Mesothelial cell of epicardium (in vitro differentiated cells): ENCODE results near the gene RING1. TPM values are rescaled to one million over a fixed set of nuclear protein-coding genes. Genes with fewer than 3 reads are reported as not detected.

Source experiments
- DNase-seq, 2 experiments: peaks; one replicate each; pipeline ENCODE4 v3.0.0; 2021; ENCODE audit warnings: low spot score in 2 of 2; ENCODE audit not compliant: unreplicated experiment in 2 of 2
- H3K27ac Mint-ChIP-seq: 2 replicates; pipeline ENCODE4 v1.8.0; 2021; ENCODE audit warnings: mixed read lengths
- H3K27me3 Mint-ChIP-seq: 2 replicates; pipeline ENCODE4 v1.8.0; 2021; ENCODE audit warnings: low read depth, mixed read lengths
- H3K36me3 Mint-ChIP-seq: 2 replicates; pipeline ENCODE4 v1.8.0; 2021; ENCODE audit warnings: mixed read lengths
- H3K4me1 Mint-ChIP-seq: 2 replicates; pipeline ENCODE4 v1.8.0; 2021; ENCODE audit warnings: mixed read lengths
- H3K4me3 Mint-ChIP-seq: 2 replicates; pipeline ENCODE4 v1.8.0; 2021; ENCODE audit warnings: mild to moderate bottlenecking, moderate library complexity, mixed read lengths
- H3K9me3 Mint-ChIP-seq: 2 replicates; pipeline ENCODE4 v1.8.0; 2021; ENCODE audit warnings: mixed read lengths
- total RNA-seq: library from RNA; stranded (reverse); gene quantifications from 3 replicates; pipeline ENCODE4 v1.2.1, GENCODE V29; 2021
- TF ChIP-seq, protein P1 (sequence below): fragments of 200-600 bp; sonication (generic); IDR thresholded peaks from one replicate; pipeline ENCODE4 v1.5.0; 2021; ENCODE audit warnings: antibody characterized with exemption; ENCODE audit not compliant: unreplicated experiment

Gene RING1
- total RNA-seq, 1 donor from 2014 or later = 59.0 TPM

DNA sequence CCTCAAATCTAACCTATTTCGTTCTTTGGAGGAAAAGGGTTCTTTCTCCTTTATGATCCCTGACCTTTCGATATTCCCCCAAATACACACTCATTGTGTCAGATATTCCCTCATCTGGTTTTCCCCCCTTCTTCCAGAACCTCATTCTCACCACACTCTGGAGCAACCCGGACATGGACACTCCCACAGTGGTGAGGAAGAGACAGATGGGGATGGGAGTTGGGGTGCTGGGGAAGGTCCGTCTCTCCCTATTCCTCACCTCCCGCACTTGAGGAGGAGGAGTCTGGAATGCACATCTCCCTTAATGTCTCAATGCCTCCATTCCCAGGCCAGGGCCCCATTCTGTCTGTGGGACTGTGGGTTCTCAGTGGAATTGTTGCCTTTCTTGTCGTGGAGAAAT lies 6.4 kb upstream of the RING1 start:
- DNase-seq = no peak

DNA sequence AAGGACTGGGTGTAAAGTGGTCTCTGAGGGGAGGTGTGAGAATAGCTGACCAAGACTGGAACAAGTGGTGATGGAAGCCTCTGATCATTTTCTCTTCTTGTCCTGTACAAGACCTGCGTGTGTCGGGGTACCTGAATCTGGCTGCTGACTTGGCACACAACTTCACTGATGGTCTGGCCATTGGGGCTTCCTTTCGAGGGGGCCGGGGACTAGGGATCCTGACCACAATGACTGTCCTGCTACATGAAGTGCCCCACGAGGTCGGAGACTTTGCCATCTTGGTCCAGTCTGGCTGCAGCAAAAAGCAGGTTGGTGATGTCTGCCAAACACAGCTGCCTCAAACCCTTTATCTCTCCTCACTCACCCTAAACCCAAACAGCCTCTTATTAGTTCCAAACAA lies 5.5 kb upstream of the RING1 start:
- H3K4me1 Mint-ChIP-seq = peaks cover 71% of the 10 kb centered on the region
- H3K36me3 Mint-ChIP-seq = peaks cover 16% of the 10 kb centered on the region
- TF ChIP-seq, protein P1, sequence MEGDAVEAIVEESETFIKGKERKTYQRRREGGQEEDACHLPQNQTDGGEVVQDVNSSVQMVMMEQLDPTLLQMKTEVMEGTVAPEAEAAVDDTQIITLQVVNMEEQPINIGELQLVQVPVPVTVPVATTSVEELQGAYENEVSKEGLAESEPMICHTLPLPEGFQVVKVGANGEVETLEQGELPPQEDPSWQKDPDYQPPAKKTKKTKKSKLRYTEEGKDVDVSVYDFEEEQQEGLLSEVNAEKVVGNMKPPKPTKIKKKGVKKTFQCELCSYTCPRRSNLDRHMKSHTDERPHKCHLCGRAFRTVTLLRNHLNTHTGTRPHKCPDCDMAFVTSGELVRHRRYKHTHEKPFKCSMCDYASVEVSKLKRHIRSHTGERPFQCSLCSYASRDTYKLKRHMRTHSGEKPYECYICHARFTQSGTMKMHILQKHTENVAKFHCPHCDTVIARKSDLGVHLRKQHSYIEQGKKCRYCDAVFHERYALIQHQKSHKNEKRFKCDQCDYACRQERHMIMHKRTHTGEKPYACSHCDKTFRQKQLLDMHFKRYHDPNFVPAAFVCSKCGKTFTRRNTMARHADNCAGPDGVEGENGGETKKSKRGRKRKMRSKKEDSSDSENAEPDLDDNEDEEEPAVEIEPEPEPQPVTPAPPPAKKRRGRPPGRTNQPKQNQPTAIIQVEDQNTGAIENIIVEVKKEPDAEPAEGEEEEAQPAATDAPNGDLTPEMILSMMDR = no peak

More for the DNA sequence above, 6.4 kb upstream of the RING1 start:
- Mint-ChIP-seq H3K36me3 (peaks cover 16% of the 10 kb centered on the region), H3K27me3 (no peaks in the 10 kb centered on the region), H3K4me3 (peak overlapping the region; percentile 99), H3K27ac (peak overlapping the region; percentile 99), H3K4me1 (peaks cover 75% of the 10 kb centered on the region), H3K9me3 (no peaks in the 10 kb centered on the region)
- TF ChIP-seq, protein P1 = no peak

DNA sequence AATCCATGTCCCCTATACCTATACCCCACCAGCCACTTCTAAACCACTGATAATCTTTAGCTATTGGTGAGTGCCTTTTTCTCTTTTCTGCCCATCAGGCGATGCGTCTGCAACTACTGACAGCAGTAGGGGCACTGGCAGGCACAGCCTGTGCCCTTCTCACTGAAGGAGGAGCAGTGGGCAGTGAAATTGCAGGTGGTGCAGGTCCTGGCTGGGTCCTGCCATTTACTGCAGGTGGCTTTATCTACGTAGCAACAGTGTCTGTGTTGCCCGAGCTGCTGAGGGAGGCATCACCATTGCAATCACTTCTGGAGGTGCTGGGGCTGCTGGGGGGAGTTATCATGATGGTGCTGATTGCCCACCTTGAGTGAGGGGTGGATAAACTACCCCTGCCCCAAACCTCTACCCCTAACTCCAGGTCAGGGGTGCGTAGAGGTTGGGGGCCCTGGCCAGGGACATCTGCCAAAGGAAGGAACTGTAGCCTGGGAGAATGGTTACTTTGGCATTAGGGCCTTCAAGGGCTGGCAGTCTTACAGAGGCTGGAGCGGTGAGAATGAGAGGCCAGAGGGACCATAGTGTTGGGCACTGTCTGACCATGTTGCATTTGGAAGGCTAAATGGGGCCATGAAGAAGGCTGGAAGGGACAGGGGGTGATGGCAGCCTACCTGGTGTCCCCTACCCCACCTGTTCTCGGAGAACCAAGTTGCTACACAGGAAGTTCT lies 4.7 kb upstream of the RING1 start:
- DNase-seq = no peak
- Mint-ChIP-seq H3K36me3 (peaks cover 16% of the 10 kb centered on the region), H3K4me3 (peak overlapping the region; percentile 99), H3K9me3 (no peaks in the 10 kb centered on the region), H3K27ac (peak overlapping the region; percentile 85), H3K4me1 (peaks cover 63% of the 10 kb centered on the region), H3K27me3 (no peaks in the 10 kb centered on the region)
- TF ChIP-seq, protein P1 = no peak

More for the DNA sequence above, 5.5 kb upstream of the RING1 start:
- Mint-ChIP-seq H3K9me3 (no peaks in the 10 kb centered on the region), H3K4me3 (peak overlapping the region; percentile 99), H3K27ac (peak overlapping the region; percentile 30), H3K27me3 (no peaks in the 10 kb centered on the region)
- no peak for DNase-seq

DNA sequence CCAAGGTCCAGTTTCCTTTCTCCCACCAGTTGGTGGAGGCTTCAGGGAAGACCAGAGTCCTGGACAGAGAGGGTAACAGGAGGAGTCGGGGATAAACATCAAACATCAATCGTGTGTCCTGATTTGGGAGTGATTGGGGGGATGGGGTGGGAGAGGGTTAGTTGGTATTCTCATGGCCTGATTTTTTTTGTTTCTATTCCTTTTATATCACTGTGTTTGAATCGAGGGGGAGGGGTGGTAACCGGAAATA lies 4.2 kb upstream of the RING1 start:
- Mint-ChIP-seq H3K27me3 (no peaks in the 10 kb centered on the region), H3K4me1 (peaks cover 63% of the 10 kb centered on the region), H3K4me3 (peak overlapping the region; percentile 99), H3K27ac (peak overlapping the region; percentile 85), H3K9me3 (no peaks in the 10 kb centered on the region), H3K36me3 (peaks cover 16% of the 10 kb centered on the region)
- TF ChIP-seq, protein P1 = no peak
- DNase-seq = no peak

DNA sequence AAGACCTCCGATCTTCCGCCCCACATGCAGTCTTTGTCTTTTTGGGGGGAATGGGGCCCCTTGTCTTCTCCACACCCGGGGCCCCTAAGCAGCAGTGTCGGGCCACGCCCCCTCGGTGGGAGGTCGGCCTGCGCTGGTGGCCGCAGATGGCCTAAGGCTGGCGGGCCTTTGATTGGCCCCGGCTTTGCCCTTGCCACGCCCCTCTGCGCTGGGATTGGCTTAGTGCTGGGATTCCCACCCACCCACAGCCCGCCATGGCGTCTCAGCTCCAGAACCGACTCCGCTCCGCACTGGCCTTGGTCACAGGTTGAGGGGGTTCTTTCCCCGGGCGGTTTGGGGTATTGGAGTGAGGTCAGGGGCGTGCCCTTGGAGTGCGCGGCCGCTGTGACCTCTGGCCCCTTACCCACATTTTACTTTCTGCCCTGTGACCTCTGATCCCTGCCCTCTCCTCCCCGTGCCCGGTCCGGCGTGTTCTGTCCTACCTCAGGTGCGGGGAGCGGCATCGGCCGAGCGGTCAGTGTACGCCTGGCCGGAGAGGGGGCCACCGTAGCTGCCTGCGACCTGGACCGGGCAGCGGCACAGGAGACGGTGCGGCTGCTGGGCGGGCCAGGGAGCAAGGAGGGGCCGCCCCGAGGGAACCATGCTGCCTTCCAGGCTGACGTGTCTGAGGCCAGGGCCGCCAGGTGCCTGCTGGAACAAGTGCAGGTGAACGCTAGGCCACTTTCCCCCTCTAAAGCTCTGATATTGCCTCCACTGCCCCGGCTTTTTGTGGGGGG lies 3.7 kb upstream of the RING1 start, which contains the start of gene HSD17B8:
Gene HSD17B8 (plus strand): TSS at position 241 of the 776 bp plus-strand sequence. CDS start 14 bp downstream, at position 255.
- DNase-seq = peak; percentile 90
- peaks cover 63% of the 10 kb centered on the region for H3K4me1 Mint-ChIP-seq
- H3K27me3 Mint-ChIP-seq = no peaks in the 10 kb centered on the region
- H3K4me3 Mint-ChIP-seq = peak within 1 kb of the TSS; percentile 99
- TF ChIP-seq, protein P1 = no peak
- peak within 1 kb of the TSS; percentile 86 for H3K27ac Mint-ChIP-seq
- H3K36me3 Mint-ChIP-seq = peaks cover 19% of the 10 kb centered on the region
- no peaks in the 10 kb centered on the region for H3K9me3 Mint-ChIP-seq
